DMS153 (cell line): ENCODE results near the gene TIMM23B.
"Not testable (repeated sequence)": the region's sequence is repeated elsewhere in the genome, so short reads cannot be mapped to it uniquely, and the experiment has no call there.

ENCODE experiments used
- DNase-seq: peaks from one replicate; lab custom pipeline; 2025; lab: John Stamatoyannopoulos, UW

TIMM23B gene

DNA sequence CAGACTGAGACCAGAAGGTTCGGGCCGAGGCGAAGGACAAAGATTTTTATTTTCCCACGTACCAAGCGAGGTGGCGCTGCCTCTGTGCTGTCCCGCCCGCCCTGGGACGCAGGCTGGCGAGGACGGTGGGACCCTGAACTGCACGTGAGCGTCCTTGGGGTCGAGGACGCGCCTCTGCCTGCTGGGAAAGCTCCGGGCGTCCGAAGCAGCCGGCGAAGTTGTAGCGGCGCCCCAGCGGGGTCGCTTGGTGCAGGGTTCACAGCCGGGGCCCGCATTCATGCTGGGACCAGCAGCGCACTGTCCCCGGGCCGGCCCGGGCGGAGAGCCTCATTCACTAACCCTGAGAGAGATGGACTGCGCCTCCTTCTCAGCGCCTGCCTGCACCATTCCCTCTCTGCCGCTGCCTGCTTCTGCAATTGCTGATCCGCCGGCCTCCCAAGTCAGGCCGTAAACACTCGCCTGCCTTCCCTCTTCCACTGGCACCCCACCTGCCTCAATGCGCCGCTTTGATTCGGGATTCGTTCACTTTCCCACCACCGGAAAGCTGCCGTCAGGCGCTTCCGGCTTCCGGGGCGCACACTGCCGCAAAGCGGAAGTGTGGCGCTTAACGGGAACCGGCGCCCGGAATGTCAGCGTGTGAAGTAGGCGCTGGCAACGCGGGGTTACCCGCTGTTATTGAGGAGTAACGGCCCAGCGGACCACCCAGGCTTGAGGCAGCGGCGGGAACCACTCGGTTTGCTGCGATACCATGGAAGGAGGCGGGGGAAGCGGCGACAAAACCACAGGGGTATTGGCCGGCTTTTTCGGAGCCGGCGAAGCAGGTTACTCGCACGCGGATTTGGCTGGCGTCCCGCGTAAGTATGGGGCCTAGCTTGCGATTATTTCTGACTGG lies at the start of gene TIMM23B, which contains the start of gene PARG:
TSS of gene TIMM23B (plus strand) at position 607 of the 892 bp plus-strand sequence. CDS start at position 749, 142 bp downstream.
TSS of gene PARG (minus strand) at position 581 of the 892 bp plus-strand sequence. CDS start at position 279, 302 bp downstream.
- peak; percentile 41 for DNase-seq

- DNase-seq, result not testable (repeated sequence)
Measured at GRCh38 chr10:49899999-49900398, 41.9 kb upstream of the TIMM23B start.

GRCh38 chr10:49900406-49900805 lies 41.4 kb upstream of the TIMM23B start:
- not testable (repeated sequence) for DNase-seq

- DNase-seq, result not testable (repeated sequence)
Measured at GRCh38 chr10:49903829-49904228, 38.0 kb upstream of the TIMM23B start.

DNA sequence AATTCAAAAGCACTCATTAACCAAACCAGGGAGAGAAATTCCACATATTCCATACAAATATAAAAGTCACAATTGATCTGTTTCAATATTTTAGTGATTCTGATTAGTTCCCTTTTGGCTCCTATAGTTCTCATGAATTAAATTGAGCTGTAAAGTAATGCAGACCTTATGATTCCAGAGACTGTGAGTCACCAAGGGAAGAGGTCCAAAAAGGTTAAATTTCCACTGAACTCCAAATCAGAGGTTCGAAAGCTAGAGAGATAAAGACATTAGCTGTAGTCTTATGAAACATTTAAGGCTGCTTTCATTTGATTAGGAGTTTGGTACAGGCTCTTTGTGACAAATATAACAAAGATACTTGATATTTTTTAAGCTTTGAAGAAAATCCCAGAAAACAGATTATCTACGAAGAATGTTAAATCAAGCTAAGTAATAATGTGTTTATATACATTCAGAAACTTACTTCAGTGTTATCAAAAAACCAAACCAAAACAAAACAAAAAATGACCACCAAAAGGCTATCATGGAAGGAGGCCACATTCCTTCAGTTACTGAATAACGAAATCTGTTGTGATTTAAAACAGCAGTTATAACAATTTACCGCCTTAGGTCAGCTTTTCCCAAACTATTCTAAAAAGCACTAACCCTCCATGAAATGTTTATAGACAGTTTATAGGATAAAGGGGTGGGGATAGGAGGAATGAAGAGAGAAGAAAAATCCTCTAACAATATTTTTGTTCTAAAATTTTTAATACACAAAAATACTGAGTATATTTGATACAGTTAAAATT lies 33.4 kb upstream of the TIMM23B start:
- not testable (repeated sequence) for DNase-seq

DNA sequence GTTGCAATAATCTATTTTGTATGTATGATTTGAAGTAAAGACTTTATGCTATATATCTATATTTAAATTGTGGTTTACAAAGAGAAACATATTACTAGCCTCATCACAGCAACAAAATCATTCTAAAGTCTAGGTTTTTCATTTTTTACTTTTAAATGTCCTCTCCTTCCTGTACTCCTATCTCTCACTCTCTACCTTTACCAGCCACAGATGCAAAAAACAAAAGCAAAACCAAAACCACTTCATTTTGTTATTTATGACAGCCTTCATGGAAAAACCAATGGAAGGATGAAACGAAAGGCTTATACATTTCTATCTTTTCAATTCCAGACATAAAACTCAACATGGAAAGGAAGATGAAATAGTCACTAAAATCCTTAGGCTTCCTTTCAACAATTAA lies 31.6 kb upstream of the TIMM23B start:
- DNase-seq, result not testable (repeated sequence)

DNA sequence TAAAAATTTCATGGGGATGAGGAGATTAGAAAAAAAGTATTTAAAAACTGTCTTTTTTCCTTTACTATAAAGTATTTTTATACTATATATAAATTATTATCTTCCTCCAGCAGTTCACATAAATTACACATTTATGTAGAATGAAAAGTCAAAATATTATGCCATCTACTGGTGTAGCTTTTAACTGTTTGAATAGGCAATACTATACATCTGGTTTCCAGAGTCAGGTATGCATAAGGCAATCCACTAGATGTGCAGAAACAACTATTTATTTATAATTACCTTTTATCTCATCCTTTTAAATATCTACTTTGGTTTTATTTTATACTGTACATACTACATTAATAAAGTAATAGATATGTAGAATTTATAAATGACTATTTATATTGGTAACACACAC lies 25.4 kb upstream of the TIMM23B start:
- DNase-seq, result not testable (repeated sequence)

DNA sequence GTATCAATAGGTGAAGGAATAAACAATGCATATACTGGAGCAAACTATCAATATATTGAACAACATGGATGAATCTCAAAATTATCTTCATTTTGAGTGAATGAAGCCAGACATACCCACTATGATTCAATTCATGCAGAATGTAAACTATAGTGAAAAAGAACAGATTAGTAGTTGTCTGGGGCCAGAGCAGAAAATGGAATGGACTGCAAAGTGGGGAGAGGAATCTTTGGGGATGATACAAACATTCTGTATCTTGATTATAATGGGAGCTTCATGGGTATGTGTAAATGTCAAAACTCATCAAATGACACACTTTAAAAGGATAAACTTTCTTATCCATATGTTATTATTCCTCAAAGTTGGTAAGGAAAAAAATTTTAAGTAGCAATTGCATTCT lies 23.9 kb upstream of the TIMM23B start:
- not testable (repeated sequence) for DNase-seq

GRCh38 chr10:49922041-49922440 lies 19.8 kb upstream of the TIMM23B start:
- not testable (repeated sequence) for DNase-seq

DNA sequence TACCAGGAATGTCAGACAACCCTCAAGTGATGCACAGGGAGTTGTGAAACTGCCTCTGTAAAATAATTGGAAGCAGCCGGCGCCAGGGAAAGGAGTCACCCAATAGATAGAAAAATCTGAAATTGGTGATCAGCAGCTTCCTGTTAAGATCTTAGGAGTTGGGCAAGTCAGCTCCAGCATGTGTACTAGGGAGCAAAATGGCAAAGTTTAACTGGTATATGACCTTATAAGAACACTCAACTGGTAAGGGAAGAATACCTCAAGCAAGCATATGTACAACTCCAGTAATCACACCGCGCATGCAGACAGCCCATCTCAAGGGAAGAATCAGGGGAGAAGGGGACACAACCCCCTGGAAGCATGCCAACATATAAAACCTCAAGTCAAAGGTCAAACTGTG lies 18.3 kb upstream of the TIMM23B start:
- DNase-seq, result not testable (repeated sequence)

DNA sequence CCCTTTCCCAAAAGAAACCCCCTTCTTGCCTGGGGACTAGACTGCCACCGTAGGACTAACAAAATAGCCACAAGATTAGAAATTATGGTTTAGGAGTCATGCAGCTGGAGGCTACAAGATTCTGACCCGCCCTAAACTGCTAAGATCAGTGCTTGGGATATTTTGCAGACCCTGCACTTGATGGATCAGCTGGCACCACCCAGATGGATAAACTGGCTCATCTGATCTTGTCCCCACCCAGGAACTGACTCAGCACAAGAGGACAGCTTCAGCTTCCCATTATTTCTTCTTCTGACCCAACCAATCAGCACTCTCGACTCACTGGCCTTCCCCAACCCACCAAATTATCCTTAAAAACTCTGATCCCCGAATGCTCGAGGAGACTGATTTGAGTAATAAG lies 10.6 kb upstream of the TIMM23B start:
- DNase-seq, result not testable (repeated sequence)

- DNase-seq, result not testable (repeated sequence)
Measured at GRCh38 chr10:49931959-49932728, 9.7 kb upstream of the TIMM23B start.

GRCh38 chr10:49942339-49942705 lies 469 bp downstream of the TIMM23B start:
- DNase-seq, result not testable (repeated sequence)

- DNase-seq, result not testable (repeated sequence)
Measured at GRCh38 chr10:49943607-49944006, 1.8 kb downstream of the TIMM23B start.

GRCh38 chr10:49948142-49948541 lies 6.3 kb downstream of the TIMM23B start:
- not testable (repeated sequence) for DNase-seq

DNA sequence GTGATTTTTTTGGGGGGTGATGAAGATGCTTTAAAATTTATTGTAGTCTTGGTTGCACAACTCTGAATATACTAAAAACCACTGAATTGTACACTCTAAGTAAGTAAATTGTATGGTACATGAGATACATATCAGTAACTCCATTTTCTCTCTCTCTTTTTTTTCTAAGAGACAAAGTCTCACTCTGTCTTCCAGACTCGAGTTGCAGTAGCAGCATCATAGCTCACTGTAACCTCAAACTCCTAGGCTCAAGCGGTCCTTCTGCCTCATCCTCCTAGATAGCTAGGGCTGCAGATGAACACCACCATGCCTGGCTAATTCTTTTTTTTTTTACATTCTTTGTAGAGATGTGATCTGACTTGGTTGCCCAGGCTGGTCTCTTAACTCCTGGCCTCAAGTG lies 6.9 kb downstream of the TIMM23B start:
- not testable (repeated sequence) for DNase-seq

- DNase-seq, result not testable (repeated sequence)
Measured at GRCh38 chr10:49952006-49952405, 10.2 kb downstream of the TIMM23B start.

DNA sequence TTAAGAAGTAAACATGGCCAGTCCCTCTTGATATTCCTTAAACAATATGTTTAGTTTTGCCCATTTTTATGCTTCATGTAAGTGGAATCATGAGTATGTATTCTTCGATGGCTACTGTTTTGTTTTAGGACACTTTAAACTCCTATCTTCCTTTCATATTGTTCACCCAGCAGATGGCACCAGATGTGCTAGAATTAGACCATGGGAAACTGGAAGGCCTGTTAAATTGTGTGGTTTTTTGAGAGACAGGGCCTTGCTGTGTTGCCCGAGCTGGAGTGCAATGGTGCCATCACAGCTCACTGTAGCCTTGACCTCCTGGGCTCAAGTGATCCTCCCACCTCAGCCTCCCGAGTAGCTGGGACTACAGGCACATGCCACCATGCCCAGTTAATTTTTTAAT lies 11.3 kb downstream of the TIMM23B start:
- DNase-seq, result not testable (repeated sequence)

- not testable (repeated sequence) for DNase-seq
Measured at GRCh38 chr10:49970331-49970857, 28.5 kb downstream of the TIMM23B start.

DNA sequence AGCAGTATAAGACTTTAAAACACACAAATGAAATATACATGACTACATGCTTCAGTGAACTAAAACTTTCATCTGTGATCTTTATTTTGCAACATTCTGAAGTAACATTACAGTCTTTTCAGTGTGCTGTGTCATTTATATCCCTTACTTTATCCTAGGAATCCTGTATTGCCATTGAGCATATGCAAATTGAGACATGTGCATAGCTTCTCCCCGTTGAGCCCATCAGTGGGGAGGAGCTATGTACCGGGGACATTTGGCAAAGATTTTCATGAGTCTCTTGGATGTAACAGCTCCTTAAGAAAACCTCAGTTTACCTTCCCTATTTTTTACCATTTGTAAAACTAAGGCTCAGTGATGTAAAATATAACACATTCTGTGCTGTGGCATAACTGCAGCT lies 29.6 kb downstream of the TIMM23B start:
- DNase-seq, result not testable (repeated sequence)

DNA sequence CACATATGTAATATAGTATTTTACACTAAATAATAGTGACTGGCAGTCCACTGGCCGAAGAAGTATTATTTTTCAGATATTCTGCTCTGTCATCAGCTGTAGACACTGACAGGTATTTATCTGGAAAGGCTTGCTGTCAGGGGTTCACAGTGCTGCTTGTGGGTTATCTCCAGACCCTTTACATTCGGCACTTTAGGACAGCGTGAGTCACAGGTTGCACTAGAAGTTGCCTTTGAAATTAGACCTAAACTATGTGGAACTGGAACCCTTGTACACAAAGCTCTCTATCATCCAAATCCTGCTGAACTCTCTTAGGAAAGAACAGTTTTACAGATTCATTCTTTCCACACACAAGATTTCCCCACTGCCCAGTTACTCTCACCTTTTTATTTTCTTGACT lies 30.2 kb downstream of the TIMM23B start:
- DNase-seq, result not testable (repeated sequence)
